Measurements from ENCODE around the gene ASL. TPM values are rescaled to one million over a fixed set of nuclear protein-coding genes. Genes with fewer than 3 reads are reported as not detected.
"Not testable (repeated sequence)": the region's sequence is repeated elsewhere in the genome, so short reads cannot be mapped to it uniquely, and the experiment has no call there.

Gene ASL
- total RNA-seq, 6 experiments from 2014 or later, result 40.5 to 47.4 (median 41.8) TPM

DNA sequence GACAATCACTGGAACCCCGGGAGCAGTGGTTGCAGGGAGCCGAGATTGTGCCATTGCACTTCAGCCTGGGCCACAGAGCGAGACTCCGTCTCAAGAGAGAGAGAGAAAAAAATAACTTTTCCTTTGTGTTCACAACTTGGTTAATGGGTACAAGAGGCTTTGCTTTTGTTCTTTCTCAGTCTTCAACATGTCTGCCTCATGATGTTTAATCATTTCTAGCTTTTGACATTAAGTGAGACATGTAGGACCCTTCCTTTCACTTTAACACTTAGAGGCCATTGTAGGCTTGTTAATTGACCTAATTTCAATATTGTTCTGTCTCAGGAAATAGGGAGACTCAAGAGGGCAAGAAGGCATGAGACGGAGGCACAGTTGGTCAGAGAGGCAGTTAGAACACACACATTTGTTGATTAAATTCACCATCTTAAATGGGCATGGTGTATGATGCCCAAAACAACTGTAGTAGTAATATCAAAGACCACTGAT lies 29.7 kb downstream of the ASL start:
- H3K27me3 Mint-ChIP-seq (ENCODE audit: insufficient read depth), result no peaks in the 10 kb centered on the region
- H3K9me3 Mint-ChIP-seq, result no peaks in the 10 kb centered on the region
- DNase-seq, result no peak
- H3K36me3 Mint-ChIP-seq (ENCODE audit: low read depth), result peaks cover 7% of the 10 kb centered on the region
- TF ChIP-seq, protein P1, sequence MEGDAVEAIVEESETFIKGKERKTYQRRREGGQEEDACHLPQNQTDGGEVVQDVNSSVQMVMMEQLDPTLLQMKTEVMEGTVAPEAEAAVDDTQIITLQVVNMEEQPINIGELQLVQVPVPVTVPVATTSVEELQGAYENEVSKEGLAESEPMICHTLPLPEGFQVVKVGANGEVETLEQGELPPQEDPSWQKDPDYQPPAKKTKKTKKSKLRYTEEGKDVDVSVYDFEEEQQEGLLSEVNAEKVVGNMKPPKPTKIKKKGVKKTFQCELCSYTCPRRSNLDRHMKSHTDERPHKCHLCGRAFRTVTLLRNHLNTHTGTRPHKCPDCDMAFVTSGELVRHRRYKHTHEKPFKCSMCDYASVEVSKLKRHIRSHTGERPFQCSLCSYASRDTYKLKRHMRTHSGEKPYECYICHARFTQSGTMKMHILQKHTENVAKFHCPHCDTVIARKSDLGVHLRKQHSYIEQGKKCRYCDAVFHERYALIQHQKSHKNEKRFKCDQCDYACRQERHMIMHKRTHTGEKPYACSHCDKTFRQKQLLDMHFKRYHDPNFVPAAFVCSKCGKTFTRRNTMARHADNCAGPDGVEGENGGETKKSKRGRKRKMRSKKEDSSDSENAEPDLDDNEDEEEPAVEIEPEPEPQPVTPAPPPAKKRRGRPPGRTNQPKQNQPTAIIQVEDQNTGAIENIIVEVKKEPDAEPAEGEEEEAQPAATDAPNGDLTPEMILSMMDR (IDR thresholded peaks at IDR 0.05), result no peak
- no peak overlapping the region for H3K27ac Mint-ChIP-seq
- H3K4me1 Mint-ChIP-seq (ENCODE audit: low read depth), result peaks cover 45% of the 10 kb centered on the region
- no peak overlapping the region for H3K4me3 Mint-ChIP-seq

DNA sequence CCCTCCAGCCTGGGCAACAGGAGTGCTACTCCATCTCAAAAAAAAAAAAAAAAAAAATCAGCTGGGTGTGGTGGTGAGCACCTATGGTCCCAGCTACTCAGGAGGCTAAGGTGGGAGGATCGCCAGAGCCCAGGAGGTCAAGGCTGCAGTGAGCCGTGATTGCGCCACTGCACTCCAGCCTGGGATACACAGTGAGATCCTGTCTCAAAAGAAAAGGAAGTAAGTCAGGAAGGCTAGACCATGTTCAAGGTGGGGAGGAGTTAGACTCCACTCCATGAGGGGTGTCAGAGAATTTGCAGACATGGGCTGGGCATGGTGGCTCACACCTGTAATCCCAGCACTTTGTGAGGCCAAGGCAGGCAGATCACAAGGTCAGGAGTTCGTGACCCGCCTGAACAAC lies 32.8 kb downstream of the ASL start:
- H3K9me3 Mint-ChIP-seq; H3K27ac Mint-ChIP-seq; H3K4me3 Mint-ChIP-seq; H3K27me3 Mint-ChIP-seq (ENCODE audit: insufficient read depth); DNase-seq: not testable (repeated sequence)
- H3K4me1 Mint-ChIP-seq (ENCODE audit: low read depth), result peaks cover 60% of the 10 kb centered on the region
- peaks cover 14% of the 10 kb centered on the region for H3K36me3 Mint-ChIP-seq (ENCODE audit: low read depth)

DNA sequence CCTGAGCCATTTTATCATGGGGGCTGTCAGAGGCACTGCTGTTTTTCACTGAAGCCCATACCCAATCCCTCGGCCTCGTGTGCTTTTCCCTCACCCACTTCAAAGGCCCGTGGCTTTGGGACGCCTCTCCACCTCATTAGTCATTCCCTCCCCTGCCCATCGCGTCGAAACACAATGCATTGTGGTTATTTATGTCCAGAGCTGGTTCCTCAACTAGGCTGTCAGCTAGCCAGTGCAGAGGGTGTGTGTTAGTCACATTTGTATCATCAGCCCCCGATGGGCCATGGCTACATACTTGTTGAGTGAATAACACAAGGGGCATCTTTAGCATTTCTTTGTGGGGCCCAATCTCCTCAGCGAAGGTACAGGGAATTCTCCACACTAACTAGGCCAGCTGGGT lies 35.2 kb downstream of the ASL start:
- TF ChIP-seq, protein P1 (IDR thresholded peaks at IDR 0.05), result no peak
- DNase-seq, result peak; percentile 97
- peaks cover 14% of the 10 kb centered on the region for H3K36me3 Mint-ChIP-seq (ENCODE audit: low read depth)
- H3K27ac Mint-ChIP-seq, result peak overlapping the region; percentile 94
- H3K4me1 Mint-ChIP-seq (ENCODE audit: low read depth), result peaks cover 52% of the 10 kb centered on the region
- peaks cover 5% of the 10 kb centered on the region; the same call in 1 of the 2 replicates for H3K9me3 Mint-ChIP-seq
- peak overlapping the region; percentile 41 for H3K4me3 Mint-ChIP-seq
- peaks cover 6% of the 10 kb centered on the region; the same call in 1 of the 2 replicates for H3K27me3 Mint-ChIP-seq (ENCODE audit: insufficient read depth)

DNA sequence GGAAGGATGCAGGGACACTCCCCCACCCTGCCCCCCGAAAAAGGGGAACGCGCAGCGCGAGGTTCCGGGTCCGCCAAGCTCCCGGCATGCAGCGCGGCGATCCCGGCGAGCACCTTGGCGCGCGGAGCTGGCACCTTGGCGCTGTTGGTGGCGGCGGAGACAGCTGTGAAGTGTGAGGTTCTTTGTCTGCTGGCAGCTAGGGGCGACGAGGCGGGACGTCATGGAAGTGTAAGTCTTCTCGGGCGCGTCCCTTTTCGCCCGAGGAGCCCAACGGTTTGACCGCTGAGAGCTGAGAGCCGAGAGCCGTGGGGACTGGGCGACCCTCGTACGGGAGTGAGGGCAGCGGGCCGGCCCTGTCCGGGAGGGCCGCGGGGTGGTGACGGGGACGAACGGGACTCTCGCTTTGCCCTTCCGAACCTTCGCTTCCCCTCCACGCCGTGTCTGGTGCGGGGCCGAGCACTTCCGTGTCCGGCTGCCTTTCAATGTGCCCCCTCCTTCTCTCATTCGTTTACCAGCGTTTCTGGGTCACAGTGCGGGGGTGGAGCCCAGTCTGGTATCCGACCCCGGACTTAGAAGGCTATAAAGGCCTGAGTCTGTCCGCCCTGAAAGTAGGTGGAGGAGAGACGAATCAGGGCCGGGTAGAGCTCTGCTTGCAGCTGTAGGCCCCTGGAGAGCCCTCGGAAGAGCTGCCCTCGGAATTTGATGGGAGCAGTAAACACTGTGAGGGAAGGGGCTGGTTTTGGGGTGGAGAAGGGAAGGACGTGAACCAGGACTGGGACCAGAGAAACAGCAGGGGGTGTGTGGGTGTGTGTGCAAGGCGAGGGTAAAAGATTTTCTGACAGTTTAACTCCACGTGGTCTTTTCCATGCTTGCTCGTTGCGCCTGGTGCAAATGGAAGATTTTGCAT lies 39.4 kb downstream of the ASL start, which contains the start of gene CRCP:
CRCP (plus strand) TSS at position 105 of the 907 bp plus-strand sequence; CDS start at position 221, 116 bp downstream.
- TF ChIP-seq, protein P1 (IDR thresholded peaks at IDR 0.05), result peak; percentile 58
- peak; percentile 76 for DNase-seq
- H3K9me3 Mint-ChIP-seq, result peaks cover 5% of the 10 kb centered on the region; the same call in 1 of the 2 replicates
- peaks cover 67% of the 10 kb centered on the region for H3K4me1 Mint-ChIP-seq (ENCODE audit: low read depth)
- peak within 1 kb of the TSS; percentile 98 for H3K4me3 Mint-ChIP-seq
- H3K36me3 Mint-ChIP-seq (ENCODE audit: low read depth), result peaks cover 24% of the 10 kb centered on the region
- peaks cover 6% of the 10 kb centered on the region; the same call in 1 of the 2 replicates for H3K27me3 Mint-ChIP-seq (ENCODE audit: insufficient read depth)
- H3K27ac Mint-ChIP-seq, result peak within 1 kb of the TSS; percentile 98

DNA sequence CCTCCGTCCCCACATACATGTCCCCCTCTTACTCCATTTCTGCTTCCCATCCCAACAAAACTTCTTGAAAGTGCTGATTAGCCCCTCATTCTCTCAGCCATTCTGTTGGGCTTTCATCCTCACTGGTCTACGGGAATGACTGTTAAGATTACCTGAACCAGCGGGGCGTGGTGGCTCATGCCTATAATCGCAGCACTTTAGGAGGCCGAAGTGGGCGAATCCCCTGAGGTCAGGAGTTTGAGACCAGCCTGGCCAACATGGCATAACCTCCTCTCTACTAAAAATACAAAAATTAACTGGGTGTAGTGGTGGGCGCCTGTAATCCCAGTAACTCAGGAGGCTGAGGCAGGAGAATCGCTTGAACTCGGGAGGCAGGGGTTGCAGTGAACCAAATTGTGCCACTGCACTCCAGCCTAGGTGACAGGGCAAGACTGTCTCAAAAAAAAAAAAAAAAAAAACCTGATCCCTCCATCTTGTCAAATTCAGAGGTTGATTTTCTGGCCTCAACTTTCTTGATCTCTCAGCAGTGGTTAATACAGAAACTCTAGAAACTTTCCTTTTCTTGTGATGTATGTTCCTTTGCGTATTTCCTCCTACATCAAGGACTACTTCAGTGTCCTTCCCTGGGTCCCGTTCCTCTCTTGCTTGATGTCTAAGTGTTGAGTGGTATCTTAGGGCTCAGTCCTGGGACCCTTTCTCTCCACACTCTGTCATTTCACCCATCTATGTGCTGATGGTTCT lies 41.2 kb downstream of the ASL start:
- H3K27me3 Mint-ChIP-seq (ENCODE audit: insufficient read depth); H3K27ac Mint-ChIP-seq; DNase-seq; H3K9me3 Mint-ChIP-seq: not testable (repeated sequence)
- peaks cover 15% of the 10 kb centered on the region for H3K36me3 Mint-ChIP-seq (ENCODE audit: low read depth)
- H3K4me3 Mint-ChIP-seq, result peak overlapping the region; percentile 98
- H3K4me1 Mint-ChIP-seq (ENCODE audit: low read depth), result peaks cover 50% of the 10 kb centered on the region

DNA sequence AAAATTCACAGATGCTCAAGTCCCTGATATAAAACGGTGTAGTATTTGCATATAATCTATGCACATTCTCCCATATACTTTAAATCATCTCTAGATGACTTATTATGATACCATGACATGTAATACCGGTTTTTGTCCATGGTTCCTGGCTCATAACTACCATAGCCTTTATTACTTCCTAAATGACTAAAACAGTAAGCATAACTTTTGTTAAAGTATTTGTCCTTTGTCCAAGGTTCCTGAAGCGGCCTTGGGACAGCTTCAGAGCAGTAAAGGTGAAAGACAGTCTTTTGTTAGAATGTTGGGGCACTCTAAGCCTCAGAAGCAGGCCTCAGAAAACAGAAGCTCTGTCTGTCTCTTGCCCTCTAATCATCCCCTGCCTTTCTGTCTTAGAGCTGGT lies 43.0 kb downstream of the ASL start:
- Mint-ChIP-seq H3K36me3 (ENCODE audit: low read depth) (peaks cover 15% of the 10 kb centered on the region), H3K4me3 (no peak overlapping the region), H3K27me3 (ENCODE audit: insufficient read depth) (peaks cover 3% of the 10 kb centered on the region; the same call in 1 of the 2 replicates), H3K9me3 (no peaks in the 10 kb centered on the region), H3K27ac (peak overlapping the region; percentile 48; the same call in 1 of the 2 replicates), H3K4me1 (ENCODE audit: low read depth) (peaks cover 44% of the 10 kb centered on the region)
- no peak for DNase-seq
- TF ChIP-seq, protein P1 (IDR thresholded peaks at IDR 0.05), result no peak

All from HFFc6 (cell line).